K562 (cell line): ENCODE measurements around the gene COA7. TPM values are rescaled to one million over a fixed set of nuclear protein-coding genes. Genes with fewer than 3 reads are reported as not detected.

ENCODE experiments used
- ATF3 ChIP-seq, 2 experiments: fragments of 450-650 bp in 1 of 2; sonication (generic) in 1 of 2; formaldehyde crosslinking in 1 of 2; IDR thresholded peaks in 1 of 2; conservative IDR thresholded peaks in 1 of 2; 2 replicates each; pipeline versions ENCODE4 v1.6.1 to v1.8.1; 2016 to 2023; ENCODE audit warnings: mild to moderate bottlenecking in 2 of 2, moderate library complexity in 2 of 2, inconsistent platforms in 1 of 2, missing genetic modification reagents in 1 of 2
- CAMTA2 ChIP-seq: fragments of 250-450 bp; sonication (Bioruptor Pico); conservative IDR thresholded peaks from 2 replicates; pipeline ENCODE4 v1.5.1; 2022
- CXXC5 ChIP-seq: fragments of 250-450 bp; sonication (Bioruptor Pico); IDR thresholded peaks from 2 replicates; pipeline ENCODE4 v1.8.0; 2022; ENCODE audit warnings: inconsistent platforms, mild to moderate bottlenecking, moderate library complexity
- DPF2 ChIP-seq: fragments of 450-650 bp; IDR thresholded peaks from 2 replicates; pipeline ENCODE4 v1.6.1; 2016
- LCOR ChIP-seq: sonication (generic); formaldehyde crosslinking; IDR thresholded peaks from 2 replicates; pipeline ENCODE4 v1.8.0; 2022; ENCODE audit warnings: mild to moderate bottlenecking, missing genetic modification reagents
- MAFK ChIP-seq: IDR thresholded peaks from 2 replicates; pipeline ENCODE4 v1.6.1; 2011; ENCODE audit warnings: low read length, improper control_type of control experiment
- MTA1 ChIP-seq: fragments of 450-650 bp; IDR thresholded peaks from 2 replicates; pipeline ENCODE4 v1.6.1; 2017; ENCODE audit warnings: borderline replicate concordance
- NCOR1 ChIP-seq: fragments of 450-650 bp; IDR thresholded peaks from 2 replicates; pipeline ENCODE4 v1.6.1; 2016; ENCODE audit warnings: mild to moderate bottlenecking, moderate library complexity
- NONO ChIP-seq, 2 experiments: fragments of 200-400 bp in 1 of 2; fragments of 450-650 bp in 1 of 2; formaldehyde crosslinking in 1 of 2; IDR thresholded peaks; 2 replicates each; pipeline ENCODE4 v1.6.1; 2017; ENCODE audit warnings: low read depth in 2 of 2, mild to moderate bottlenecking in 2 of 2, moderate library complexity in 2 of 2, low read length in 1 of 2
- NUFIP1 ChIP-seq: fragments of 450-650 bp; IDR thresholded peaks from 2 replicates; pipeline ENCODE4 v1.6.1; 2018; ENCODE audit not compliant: partially characterized antibody
- PATZ1 ChIP-seq: fragments of 250-450 bp; sonication (Bioruptor Pico); IDR thresholded peaks from 2 replicates; pipeline ENCODE4 v1.5.0; 2020; ENCODE audit warnings: mild to moderate bottlenecking, borderline replicate concordance
- RB1 ChIP-seq: fragments of 450-650 bp; IDR thresholded peaks from 2 replicates; pipeline ENCODE4 v1.6.1; 2017; ENCODE audit warnings: low read depth, mild to moderate bottlenecking
- SIN3A ChIP-seq, 2 experiments: fragments of 150-350 bp in 1 of 2; IDR thresholded peaks; 2 replicates each; pipeline ENCODE4 v1.6.1; 2011 to 2016; ENCODE audit warnings: borderline replicate concordance in 2 of 2, low read depth in 2 of 2, low read length in 2 of 2, mild to moderate bottlenecking in 2 of 2, moderate library complexity in 2 of 2; ENCODE audit not compliant: control insufficient read depth in 1 of 2
- SIRT6 ChIP-seq: IDR thresholded peaks from one replicate; pipeline ENCODE4 v1.6.1; 2012; ENCODE audit warnings: low read depth, mild to moderate bottlenecking, control low read depth, inconsistent platforms, low read length, moderate library complexity
- SMC3 ChIP-seq: conservative IDR thresholded peaks from 2 replicates; pipeline ENCODE4 v1.6.1; 2011; ENCODE audit warnings: low read depth, low read length, improper control_type of control experiment; ENCODE audit not compliant: insufficient read depth
- SRSF3 ChIP-seq: fragments of 200-400 bp; formaldehyde crosslinking; IDR thresholded peaks from 2 replicates; pipeline ENCODE4 v1.6.1; 2016; ENCODE audit warnings: mild to moderate bottlenecking, low read length, moderate library complexity; ENCODE audit not compliant: insufficient read depth
- XRCC4 ChIP-seq: IDR thresholded peaks from one replicate; pipeline ENCODE4 v1.6.1; 2011; ENCODE audit not compliant: insufficient read depth, insufficient read length; ENCODE audit errors: extremely low read depth
- ZBTB12 ChIP-seq: fragments of 250-450 bp; sonication (Bioruptor Pico); IDR thresholded peaks from 2 replicates; pipeline ENCODE4 v1.4.0; 2020
- ZNF76 ChIP-seq: fragments of 250-450 bp; sonication (Bioruptor Pico); IDR thresholded peaks from 2 replicates; pipeline ENCODE4 v1.4.0; 2020; ENCODE audit warnings: mild to moderate bottlenecking, moderate library complexity, borderline replicate concordance
- polyA plus RNA-seq, 8 experiments: library from polyadenylated mRNA; depleted of rRNA in 4 of 8; stranded (reverse) in 5 of 8; unstranded in 3 of 8; fragments of >200 nt; fragmentation: Nextera tagmentation in 2 of 8; fragmentation: Illumina TruSeq in 1 of 8; extraction: Ambion mirVana in 2 of 8; extraction: Trizol in 1 of 8; gene quantifications; 2 replicates each; pipeline versions ENCODE4 v1.2.1 to v1.2.3, GENCODE V29; 2011 to 2014; ENCODE audit warnings: inconsistent platforms in 1 of 8, missing spikeins in 1 of 8
- total RNA-seq, 7 experiments: library from RNA; depleted of rRNA in 6 of 7; stranded (reverse); fragments of >200 nt in 6 of 7; fragmentation: Illumina TruSeq in 2 of 7; extraction: Trizol in 2 of 7; gene quantifications; 2 replicates each; pipeline versions ENCODE4 v1.2.1 to v1.2.3, GENCODE V29; 2011 to 2021; ENCODE audit warnings: low replicate concordance in 1 of 7
- TF ChIP-seq, protein P1 (sequence below): fragments of 450-650 bp; formaldehyde crosslinking; IDR thresholded peaks from 2 replicates; pipeline ENCODE4 v1.4.0; 2022; ENCODE audit warnings: missing genetic modification characterization
- TF ChIP-seq, protein P2 (sequence below), 2 experiments: fragments of 450-650 bp in 1 of 2; sonication (generic) in 1 of 2; formaldehyde crosslinking; conservative IDR thresholded peaks; 2 replicates each; pipeline versions ENCODE4 v1.4.0 to v1.8.1; 2020 to 2022; ENCODE audit warnings: mild to moderate bottlenecking in 1 of 2, missing genetic modification reagents in 1 of 2

COA7 gene
- total and polyA plus RNA-seq, 9 of the 15 experiments (the other 6 are each of a cell fraction or from before 2014, with no cell fraction given): 19.4 to 82.8 (median 51.0) TPM

GRCh38 chr1:52726265-52727113 is 28.3 kb upstream of the COA7 start, which contains the start of gene ZYG11B (continued):
- TF ChIP-seq MTA1 (peak; percentile 86), NCOR1 (peak; percentile 13; the same call in 1 of the 2 replicates), MAFK (no peak), DPF2 (peak; percentile 82; the same call in 1 of the 2 replicates), XRCC4 (no peak), SIN3A (IDR thresholded peaks at IDR 0.05; ENCODE audit: borderline replicate concordance in 2 of 2, control insufficient read depth in 1 of 2, low read depth in 2 of 2, low read length in 2 of 2) (peak in 1 of 2 experiments; percentile 53; a peak in 1 of 4 replicates), CAMTA2 (CRISPR knock-in tag) (no peak), ZNF76 (CRISPR knock-in tag) (no peak), NUFIP1 (no peak), SRSF3 (no peak), CXXC5 (CRISPR knock-in tag) (peak; percentile 74), ZBTB12 (CRISPR knock-in tag) (no peak), SMC3 (no peak), RB1 (peak; percentile 93), SIRT6 (no peak), ATF3 (IDR thresholded peaks at IDR 0.05) (no peak), ATF3 (CRISPR knock-in tag; conservative IDR thresholded peaks at IDR 0.05) (no peak), NONO (IDR thresholded peaks at IDR 0.05; ENCODE audit: low read depth in 2 of 2, low read length in 1 of 2) (peak; percentile 72 to 95), LCOR (CRISPR knock-in tag) (no peak), PATZ1 (CRISPR knock-in tag) (no peak)
- TF ChIP-seq, protein P1, sequence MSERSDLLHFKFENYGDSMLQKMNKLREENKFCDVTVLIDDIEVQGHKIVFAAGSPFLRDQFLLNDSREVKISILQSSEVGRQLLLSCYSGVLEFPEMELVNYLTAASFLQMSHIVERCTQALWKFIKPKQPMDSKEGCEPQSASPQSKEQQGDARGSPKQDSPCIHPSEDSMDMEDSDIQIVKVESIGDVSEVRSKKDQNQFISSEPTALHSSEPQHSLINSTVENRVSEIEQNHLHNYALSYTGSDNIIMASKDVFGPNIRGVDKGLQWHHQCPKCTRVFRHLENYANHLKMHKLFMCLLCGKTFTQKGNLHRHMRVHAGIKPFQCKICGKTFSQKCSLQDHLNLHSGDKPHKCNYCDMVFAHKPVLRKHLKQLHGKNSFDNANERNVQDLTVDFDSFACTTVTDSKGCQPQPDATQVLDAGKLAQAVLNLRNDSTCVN: peak; percentile 97
- TF ChIP-seq, protein P2, sequence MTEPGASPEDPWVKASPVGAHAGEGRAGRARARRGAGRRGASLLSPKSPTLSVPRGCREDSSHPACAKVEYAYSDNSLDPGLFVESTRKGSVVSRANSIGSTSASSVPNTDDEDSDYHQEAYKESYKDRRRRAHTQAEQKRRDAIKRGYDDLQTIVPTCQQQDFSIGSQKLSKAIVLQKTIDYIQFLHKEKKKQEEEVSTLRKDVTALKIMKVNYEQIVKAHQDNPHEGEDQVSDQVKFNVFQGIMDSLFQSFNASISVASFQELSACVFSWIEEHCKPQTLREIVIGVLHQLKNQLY (CRISPR knock-in tag; conservative IDR thresholded peaks at IDR 0.05): no peak
